Progenitor cell of endocrine pancreas (in vitro differentiated cells): ENCODE results near the gene IQGAP2. TPM values are rescaled to one million over a fixed set of nuclear protein-coding genes. Genes with fewer than 3 reads are reported as not detected.

Source experiments
- DNase-seq: peaks from one replicate; pipeline ENCODE4 v3.0.0; 2021; ENCODE audit warnings: low spot score; ENCODE audit not compliant: unreplicated experiment
- H3K27ac Mint-ChIP-seq: 2 replicates; pipeline ENCODE4 v1.8.0; 2021; ENCODE audit warnings: mild to moderate bottlenecking, moderate library complexity, mixed read lengths
- H3K27me3 Mint-ChIP-seq: 2 replicates; pipeline ENCODE4 v1.8.0; 2021; ENCODE audit warnings: mixed read lengths
- H3K36me3 Mint-ChIP-seq: 2 replicates; pipeline ENCODE4 v1.8.0; 2022; ENCODE audit warnings: mixed read lengths; ENCODE audit not compliant: insufficient read depth
- H3K4me1 Mint-ChIP-seq: 2 replicates; pipeline ENCODE4 v1.8.0; 2021; ENCODE audit warnings: low read depth, mixed read lengths
- H3K4me3 Mint-ChIP-seq: 2 replicates; pipeline ENCODE4 v1.8.0; 2021; ENCODE audit warnings: low read depth, mild to moderate bottlenecking, moderate library complexity, mixed read lengths
- H3K9me3 Mint-ChIP-seq: 2 replicates; pipeline ENCODE4 v1.8.0; 2021; ENCODE audit warnings: low read depth, mixed read lengths
- total RNA-seq: library from RNA; stranded (reverse); gene quantifications from 2 replicates; pipeline ENCODE4 v1.2.1, GENCODE V29; 2021
- TF ChIP-seq, protein P1 (sequence below): fragments of 200-600 bp; sonication (generic); IDR thresholded peaks from one replicate; pipeline ENCODE4 v1.5.0; 2021; ENCODE audit warnings: antibody characterized with exemption, mild to moderate bottlenecking; ENCODE audit not compliant: unreplicated experiment

IQGAP2 gene
- total RNA-seq, 1 donor from 2014 or later, result 16.7 TPM

DNA sequence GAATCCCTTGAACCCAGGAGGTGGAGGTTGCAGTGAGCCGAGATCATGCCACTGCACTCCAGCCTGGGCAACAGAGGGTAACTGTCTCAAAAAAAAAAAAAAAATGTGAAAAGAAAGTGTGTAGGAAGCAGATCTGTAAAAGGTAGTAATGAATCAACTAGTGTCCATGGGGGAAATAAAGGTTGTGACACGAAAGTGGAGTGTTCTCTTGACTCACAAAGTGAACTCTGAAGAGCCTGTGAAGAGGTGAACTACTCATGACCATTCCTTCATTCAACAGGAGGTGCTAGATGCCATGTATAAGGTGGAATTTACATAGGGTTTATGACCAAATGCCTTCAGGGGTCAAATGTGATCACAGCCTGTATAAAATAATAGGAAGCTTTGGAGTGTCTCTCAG lies 12.8 kb downstream of the IQGAP2 start:
- no peaks in the 10 kb centered on the region for H3K27me3 Mint-ChIP-seq
- no peak overlapping the region for H3K4me3 Mint-ChIP-seq
- DNase-seq, result no peak
- no peaks in the 10 kb centered on the region for H3K36me3 Mint-ChIP-seq
- no peak overlapping the region for H3K27ac Mint-ChIP-seq
- H3K9me3 Mint-ChIP-seq, result no peaks in the 10 kb centered on the region
- TF ChIP-seq, protein P1, sequence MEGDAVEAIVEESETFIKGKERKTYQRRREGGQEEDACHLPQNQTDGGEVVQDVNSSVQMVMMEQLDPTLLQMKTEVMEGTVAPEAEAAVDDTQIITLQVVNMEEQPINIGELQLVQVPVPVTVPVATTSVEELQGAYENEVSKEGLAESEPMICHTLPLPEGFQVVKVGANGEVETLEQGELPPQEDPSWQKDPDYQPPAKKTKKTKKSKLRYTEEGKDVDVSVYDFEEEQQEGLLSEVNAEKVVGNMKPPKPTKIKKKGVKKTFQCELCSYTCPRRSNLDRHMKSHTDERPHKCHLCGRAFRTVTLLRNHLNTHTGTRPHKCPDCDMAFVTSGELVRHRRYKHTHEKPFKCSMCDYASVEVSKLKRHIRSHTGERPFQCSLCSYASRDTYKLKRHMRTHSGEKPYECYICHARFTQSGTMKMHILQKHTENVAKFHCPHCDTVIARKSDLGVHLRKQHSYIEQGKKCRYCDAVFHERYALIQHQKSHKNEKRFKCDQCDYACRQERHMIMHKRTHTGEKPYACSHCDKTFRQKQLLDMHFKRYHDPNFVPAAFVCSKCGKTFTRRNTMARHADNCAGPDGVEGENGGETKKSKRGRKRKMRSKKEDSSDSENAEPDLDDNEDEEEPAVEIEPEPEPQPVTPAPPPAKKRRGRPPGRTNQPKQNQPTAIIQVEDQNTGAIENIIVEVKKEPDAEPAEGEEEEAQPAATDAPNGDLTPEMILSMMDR, result no peak
- H3K4me1 Mint-ChIP-seq, result peaks cover under 1% of the 10 kb centered on the region

- H3K4me1 Mint-ChIP-seq, result peaks cover 4% of the 10 kb centered on the region
- H3K9me3 Mint-ChIP-seq, result no peaks in the 10 kb centered on the region
- H3K27me3 Mint-ChIP-seq, result no peaks in the 10 kb centered on the region
- H3K27ac Mint-ChIP-seq, result no peak overlapping the region
- DNase-seq, result no peak
- TF ChIP-seq, protein P1, result no peak
- H3K4me3 Mint-ChIP-seq, result no peak overlapping the region
- no peaks in the 10 kb centered on the region for H3K36me3 Mint-ChIP-seq
Observed at GRCh38 chr5:76419597-76420298, 16.7 kb downstream of the IQGAP2 start.

- Mint-ChIP-seq H3K36me3 (no peaks in the 10 kb centered on the region), H3K27me3 (no peaks in the 10 kb centered on the region), H3K27ac (no peak overlapping the region), H3K4me1 (peaks cover 7% of the 10 kb centered on the region), H3K4me3 (no peak overlapping the region), H3K9me3 (no peaks in the 10 kb centered on the region)
- no peak for DNase-seq
- TF ChIP-seq, protein P1, result no peak
Observed at GRCh38 chr5:76422227-76422626, 19.1 kb downstream of the IQGAP2 start.

GRCh38 chr5:76422742-76423141 lies 19.7 kb downstream of the IQGAP2 start:
- Mint-ChIP-seq H3K27me3 (no peaks in the 10 kb centered on the region), H3K9me3 (no peaks in the 10 kb centered on the region), H3K4me3 (no peak overlapping the region), H3K27ac (no peak overlapping the region), H3K4me1 (peaks cover 8% of the 10 kb centered on the region), H3K36me3 (no peaks in the 10 kb centered on the region)
- TF ChIP-seq, protein P1, result no peak
- DNase-seq, result no peak

DNA sequence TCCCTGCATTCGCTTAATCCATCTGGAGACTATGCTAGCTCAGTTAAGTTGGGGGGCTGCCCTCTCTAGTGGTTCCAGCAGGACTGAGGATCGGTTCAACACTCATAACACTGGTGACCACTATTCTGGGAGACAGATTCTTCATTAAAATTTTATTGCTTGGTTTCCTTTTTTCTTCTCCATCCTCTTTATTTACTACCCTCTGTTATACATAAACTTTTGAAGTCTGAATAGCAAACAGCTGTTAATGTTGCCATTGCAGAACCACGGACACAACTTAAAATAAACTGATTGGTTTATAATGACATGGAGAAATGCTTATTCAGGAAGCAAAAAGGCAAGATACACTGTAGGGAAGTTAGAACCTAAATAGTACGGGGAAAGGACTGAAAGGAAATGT lies 22.1 kb downstream of the IQGAP2 start:
- H3K4me3 Mint-ChIP-seq, result no peak overlapping the region
- no peak for DNase-seq
- H3K9me3 Mint-ChIP-seq, result no peaks in the 10 kb centered on the region
- H3K36me3 Mint-ChIP-seq, result peaks cover 2% of the 10 kb centered on the region
- H3K27me3 Mint-ChIP-seq, result no peaks in the 10 kb centered on the region
- no peak overlapping the region for H3K27ac Mint-ChIP-seq
- TF ChIP-seq, protein P1, result no peak
- H3K4me1 Mint-ChIP-seq, result peaks cover 8% of the 10 kb centered on the region
